HuH-7 (cell line): ENCODE measurements around the gene KCNQ2.
A peak's percentile ranks its signal among the peaks of the same experiment; 100 is the strongest.
"Not testable (repeated sequence)": the region's sequence is repeated elsewhere in the genome, so short reads cannot be mapped to it uniquely, and the experiment has no call there.

Source experiments
- DNase-seq: peaks from one replicate; pipeline ENCODE4 v3.0.0; 2011; ENCODE audit warnings: low spot score

Gene KCNQ2

DNA sequence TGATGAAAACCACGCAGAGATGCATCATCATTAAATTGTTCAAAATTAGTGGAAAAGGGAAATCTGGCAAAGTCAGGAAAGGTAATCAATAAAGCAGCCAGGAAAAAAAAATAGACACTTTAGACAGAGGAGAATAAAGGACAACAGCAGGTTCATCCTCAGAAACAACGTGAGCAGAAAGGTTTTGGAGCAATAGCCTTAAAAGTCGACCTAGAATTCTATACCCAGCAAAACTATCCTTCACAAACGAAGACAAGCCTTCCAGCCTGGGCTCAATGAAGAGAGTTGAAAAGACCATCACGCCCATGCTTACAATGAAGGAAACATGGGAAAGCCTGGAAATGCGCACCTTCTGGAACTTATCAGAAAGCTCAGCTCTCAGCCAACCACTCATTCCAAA, 86.6 kb downstream of the KCNQ2 start:
- no peak for DNase-seq

DNA sequence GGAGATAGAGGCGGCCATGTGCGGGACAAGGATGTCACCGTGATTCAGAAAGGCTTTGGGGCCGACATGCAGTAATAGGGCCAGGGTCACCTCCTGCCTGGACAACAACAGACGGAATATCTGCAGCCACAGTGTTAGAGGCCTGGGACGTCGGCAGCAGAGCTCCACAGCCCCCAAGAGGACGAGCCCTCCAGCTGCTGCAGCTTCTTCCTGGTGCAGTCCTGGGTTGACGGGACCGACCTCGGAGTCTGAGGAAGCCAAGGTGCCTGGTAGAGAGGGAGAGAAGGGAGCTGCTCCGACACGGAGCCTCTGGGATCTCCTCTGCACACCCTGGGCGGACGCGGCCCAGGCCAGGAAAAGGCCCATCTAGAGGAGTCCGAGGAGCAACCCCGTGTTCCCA, 88.1 kb downstream of the KCNQ2 start:
- no peak for DNase-seq

- DNase-seq = no peak
Measured at GRCh38 chr20:63383556-63383955, 88.9 kb downstream of the KCNQ2 start.

DNA sequence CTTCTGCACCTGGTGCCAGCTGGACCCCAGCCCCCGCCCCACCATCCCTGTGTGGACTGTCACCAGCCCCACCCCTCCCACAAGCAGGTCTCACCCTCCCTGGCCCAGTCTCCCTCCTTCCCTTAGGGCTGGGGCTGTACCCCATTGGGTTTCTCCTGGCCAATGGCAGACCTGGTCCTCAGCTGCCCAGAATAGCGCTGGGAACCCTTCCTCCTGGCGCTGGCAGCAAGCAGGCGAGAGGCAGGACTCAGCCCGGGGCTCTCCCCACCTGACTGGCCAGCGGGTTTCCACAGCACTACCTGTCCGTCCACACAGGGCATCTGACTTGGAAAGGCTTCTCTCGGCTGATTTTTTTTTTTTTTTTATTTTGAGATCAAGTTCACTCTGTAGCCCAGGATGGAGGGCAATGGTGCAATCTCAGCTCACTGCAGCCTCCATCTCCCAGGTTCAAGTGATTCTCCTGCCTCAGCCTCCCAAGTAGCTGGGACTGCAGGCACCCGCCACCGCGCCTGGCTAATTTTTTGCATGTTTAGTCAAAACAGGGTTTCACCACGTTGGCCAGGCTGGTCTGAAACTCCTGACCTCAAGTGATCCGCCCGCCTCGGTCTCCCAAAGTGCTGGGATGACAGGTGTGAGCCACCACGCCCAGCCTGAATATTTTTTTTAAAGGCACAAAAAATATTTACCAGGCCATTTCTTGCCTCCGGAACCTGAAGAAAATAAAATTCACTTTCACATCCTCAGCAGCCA, 89.7 kb downstream of the KCNQ2 start:
- no peak for DNase-seq

DNA sequence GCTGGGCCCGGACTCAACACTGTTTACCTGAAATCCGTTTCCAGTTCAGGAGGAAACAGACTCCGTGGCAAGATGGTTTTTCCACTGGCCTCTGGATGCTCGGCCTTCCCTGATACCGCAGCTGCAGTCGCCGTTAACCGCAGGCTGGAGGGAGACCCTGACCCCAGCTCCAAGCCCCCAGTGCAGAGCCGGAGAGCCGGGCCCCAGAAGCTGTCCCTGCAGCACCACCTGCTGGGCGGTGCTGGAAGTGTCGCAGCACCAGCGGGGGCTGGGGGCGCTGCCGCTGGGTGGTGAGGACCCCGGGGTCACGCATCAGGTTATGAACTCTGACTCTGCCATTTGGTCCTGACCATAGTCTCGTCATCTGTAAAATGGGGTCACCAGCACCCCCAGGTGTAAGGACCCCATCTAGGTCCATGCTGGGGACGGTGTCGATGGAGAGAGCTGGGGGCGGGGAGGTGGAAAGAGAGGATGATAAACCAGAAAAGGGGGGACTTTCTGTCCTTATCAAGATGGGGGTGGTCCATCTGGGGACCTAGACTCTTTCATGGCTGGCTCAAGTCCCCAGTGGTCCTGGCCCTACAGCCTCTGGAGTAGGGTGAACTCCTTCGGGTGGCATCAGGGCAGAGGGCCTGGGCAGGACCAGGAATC, 90.5 kb downstream of the KCNQ2 start:
- DNase-seq = peak; percentile 92

- no peak for DNase-seq
Measured at GRCh38 chr20:63380346-63380870, 92.0 kb downstream of the KCNQ2 start.

DNA sequence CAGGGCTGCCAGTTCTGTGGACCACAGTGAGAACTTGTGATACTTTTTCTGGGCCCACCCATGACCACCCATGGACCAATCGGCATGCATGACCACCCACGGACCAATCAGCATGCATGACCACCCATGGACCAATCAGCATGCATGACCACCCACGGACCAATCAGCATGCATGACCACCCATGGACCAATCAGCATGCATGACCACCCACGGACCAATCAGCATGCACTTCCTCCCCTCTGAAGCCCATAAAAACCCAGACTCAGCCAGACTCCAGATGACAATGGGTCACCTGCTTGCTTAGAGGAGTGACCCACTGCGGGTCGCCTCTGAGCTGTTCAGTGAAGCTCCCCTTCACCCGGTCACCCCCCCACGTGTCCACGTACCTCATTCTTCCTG, 92.6 kb downstream of the KCNQ2 start:
- not testable (repeated sequence) for DNase-seq

GRCh38 chr20:63379296-63379695, 93.2 kb downstream of the KCNQ2 start:
- no peak for DNase-seq

DNA sequence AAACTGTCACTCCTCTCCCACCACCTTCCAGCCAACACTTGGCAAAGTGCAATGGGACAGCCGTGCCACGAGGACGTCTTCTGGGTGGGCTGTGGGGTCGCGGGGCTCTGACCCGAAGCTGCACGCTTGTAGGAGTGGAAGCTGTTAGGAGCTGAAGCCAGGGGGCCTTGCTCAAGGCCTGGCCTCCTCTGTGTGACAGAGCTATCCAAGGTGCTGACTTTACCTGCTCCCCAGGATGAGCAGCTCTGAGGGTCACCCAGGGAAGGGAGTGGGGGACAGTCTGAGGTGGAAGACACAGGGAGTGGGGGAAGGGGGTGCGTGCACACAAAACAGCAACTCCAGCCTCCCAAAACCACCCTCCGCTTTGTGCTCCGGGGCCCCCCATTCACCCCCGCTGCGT, 93.8 kb downstream of the KCNQ2 start:
- no peak for DNase-seq

- DNase-seq = no peak
Measured at GRCh38 chr20:63377951-63378381, 94.5 kb downstream of the KCNQ2 start.

- DNase-seq = no peak
Measured at GRCh38 chr20:63377256-63377941, 95.1 kb downstream of the KCNQ2 start.

DNA sequence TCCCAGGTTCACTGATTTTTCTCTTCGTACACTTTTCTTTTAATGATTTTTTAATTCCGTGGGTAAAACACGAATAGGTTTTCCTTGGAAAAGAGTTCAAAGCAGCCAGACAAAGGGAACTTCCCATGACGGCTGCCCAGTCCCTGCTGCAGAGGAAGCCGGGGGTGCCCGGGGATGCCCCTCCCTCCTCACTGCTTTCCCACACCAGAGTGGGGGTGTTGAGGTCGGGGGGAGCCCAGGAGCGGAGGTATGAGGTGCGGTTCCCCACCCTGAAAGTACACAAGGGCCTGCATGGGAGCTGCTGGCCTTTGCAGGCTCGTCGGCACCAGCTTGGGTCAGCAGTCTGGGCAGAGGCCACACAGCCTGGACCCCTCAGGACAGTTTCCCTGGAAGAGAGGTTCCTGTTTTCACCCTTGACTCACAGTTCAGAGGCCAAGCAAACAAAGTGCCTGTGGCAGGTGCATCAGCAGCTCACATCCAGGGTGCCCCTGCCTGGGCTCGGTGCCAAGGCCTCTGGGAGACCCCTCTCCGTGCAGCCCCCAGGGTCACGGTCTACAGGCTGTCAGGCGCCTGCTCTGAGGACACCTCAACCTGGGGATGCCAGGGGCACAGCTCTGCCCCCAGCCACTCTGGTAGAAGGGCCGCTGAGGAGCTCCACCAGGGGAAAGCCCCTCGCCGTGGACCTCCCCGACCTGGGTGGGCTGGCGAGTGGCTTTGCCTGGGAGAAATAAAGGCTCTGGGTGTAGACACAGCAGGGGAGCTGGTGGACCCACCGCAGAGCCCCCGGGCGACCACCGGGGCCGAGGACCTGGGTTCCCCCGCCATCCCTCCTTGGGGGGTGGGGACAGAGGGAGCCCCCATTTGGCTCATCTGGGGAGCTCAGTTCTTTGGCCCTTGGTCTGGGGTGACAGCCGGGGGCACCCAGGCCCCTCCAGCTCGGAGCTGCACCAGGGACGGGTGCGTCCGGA, 95.9 kb downstream of the KCNQ2 start:
- no peak for DNase-seq

DNA sequence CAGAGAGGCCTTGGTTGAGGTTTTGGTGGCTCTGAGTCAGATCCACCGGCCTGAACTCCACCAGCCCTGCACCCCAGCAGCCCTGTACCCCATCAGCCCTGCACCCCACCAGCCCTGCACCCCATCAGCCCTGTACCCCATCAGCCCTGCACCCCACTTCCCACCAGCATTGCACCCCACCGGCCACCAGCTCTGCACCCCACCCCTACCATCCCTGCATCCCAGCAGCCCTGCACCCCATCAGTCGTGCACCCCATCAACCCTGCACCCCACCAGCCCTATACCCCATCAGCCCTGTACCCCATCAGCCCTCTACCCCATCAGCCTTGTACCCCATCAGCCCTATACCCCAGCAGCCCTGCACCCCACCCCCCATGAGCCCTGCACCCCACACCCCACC, 97.0 kb downstream of the KCNQ2 start:
- no peak for DNase-seq

GRCh38 chr20:63374504-63374903, 98.0 kb downstream of the KCNQ2 start:
- no peak for DNase-seq

DNA sequence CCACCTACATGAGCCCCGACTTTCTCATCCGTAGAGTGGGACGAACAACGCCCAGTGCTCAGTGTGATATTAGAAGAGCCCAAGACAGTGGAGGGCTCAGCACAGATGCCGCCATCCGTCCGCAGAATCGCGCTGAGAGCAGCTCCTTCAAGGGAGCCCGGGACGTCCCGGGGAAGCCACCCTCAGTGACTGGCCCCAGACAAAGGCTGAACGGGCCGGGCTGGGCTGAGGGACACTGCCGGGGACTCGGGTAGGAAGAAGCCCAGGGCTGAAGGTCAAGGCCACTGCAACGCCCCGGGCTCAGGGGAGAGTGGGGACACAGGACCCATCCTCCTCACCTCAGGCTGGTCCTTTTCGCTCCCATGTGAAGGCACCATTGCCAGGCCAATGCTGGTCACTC, 98.5 kb downstream of the KCNQ2 start:
- DNase-seq = no peak

- no peak for DNase-seq
Measured at GRCh38 chr20:63372971-63373885, 99.2 kb downstream of the KCNQ2 start.

GRCh38 chr20:63371291-63371865, 101.1 kb downstream of the KCNQ2 start:
- DNase-seq = no peak

GRCh38 chr20:63370618-63371187, 101.8 kb downstream of the KCNQ2 start:
- DNase-seq = no peak

GRCh38 chr20:63369724-63370617, 102.5 kb downstream of the KCNQ2 start:
- DNase-seq = no peak
